GM21723 (cell line): ENCODE measurements around the gene ZSWIM6.

Source experiments
- ATAC-seq: cut with Tn5 transposase; IDR thresholded peaks from one replicate; pipeline ENCODE4 v1.9.1; 2021; ENCODE audit warnings: mild to moderate bottlenecking, moderate library complexity; ENCODE audit not compliant: unreplicated experiment

ZSWIM6 gene

GRCh38 chr5:61331407-61332357, at the start of gene ZSWIM6:
Gene ZSWIM6 (plus strand): TSS chr5:61332258. CDS start chr5:61332273, 15 bp downstream.
- peak; percentile 67 for ATAC-seq

- ATAC-seq = no peak
Measured at GRCh38 chr5:61283471-61283870, 48.6 kb upstream of the ZSWIM6 start.

- no peak for ATAC-seq
Measured at GRCh38 chr5:61285531-61285930, 46.5 kb upstream of the ZSWIM6 start.

- ATAC-seq = no peak
Measured at GRCh38 chr5:61286446-61287132, 45.5 kb upstream of the ZSWIM6 start.

GRCh38 chr5:61287474-61287873, 44.6 kb upstream of the ZSWIM6 start:
- ATAC-seq = no peak

GRCh38 chr5:61289241-61289640, 42.8 kb upstream of the ZSWIM6 start:
- ATAC-seq = no peak

GRCh38 chr5:61289669-61290306, 42.3 kb upstream of the ZSWIM6 start:
- ATAC-seq = no peak

- ATAC-seq = no peak
Measured at GRCh38 chr5:61290791-61291210, 41.3 kb upstream of the ZSWIM6 start.

GRCh38 chr5:61292062-61292657, 39.9 kb upstream of the ZSWIM6 start:
- ATAC-seq = no peak

GRCh38 chr5:61293071-61293470, 39.0 kb upstream of the ZSWIM6 start:
- no peak for ATAC-seq

GRCh38 chr5:61293873-61294272, 38.2 kb upstream of the ZSWIM6 start:
- ATAC-seq = no peak

- no peak for ATAC-seq
Measured at GRCh38 chr5:61295365-61295764, 36.7 kb upstream of the ZSWIM6 start.

GRCh38 chr5:61298066-61298465, 34.0 kb upstream of the ZSWIM6 start:
- no peak for ATAC-seq

- no peak for ATAC-seq
Measured at GRCh38 chr5:61298580-61298979, 33.5 kb upstream of the ZSWIM6 start.

- ATAC-seq = no peak
Measured at GRCh38 chr5:61299261-61299681, 32.8 kb upstream of the ZSWIM6 start.

- ATAC-seq = no peak
Measured at GRCh38 chr5:61301341-61302199, 30.5 kb upstream of the ZSWIM6 start.

GRCh38 chr5:61302200-61302563, 29.9 kb upstream of the ZSWIM6 start:
- ATAC-seq = no peak

- no peak for ATAC-seq
Measured at GRCh38 chr5:61303346-61303745, 28.7 kb upstream of the ZSWIM6 start.

GRCh38 chr5:61304590-61305381, 27.3 kb upstream of the ZSWIM6 start:
- no peak for ATAC-seq
